Measurements from ENCODE around the gene ZNF444.

The ZNF444 gene

DNA sequence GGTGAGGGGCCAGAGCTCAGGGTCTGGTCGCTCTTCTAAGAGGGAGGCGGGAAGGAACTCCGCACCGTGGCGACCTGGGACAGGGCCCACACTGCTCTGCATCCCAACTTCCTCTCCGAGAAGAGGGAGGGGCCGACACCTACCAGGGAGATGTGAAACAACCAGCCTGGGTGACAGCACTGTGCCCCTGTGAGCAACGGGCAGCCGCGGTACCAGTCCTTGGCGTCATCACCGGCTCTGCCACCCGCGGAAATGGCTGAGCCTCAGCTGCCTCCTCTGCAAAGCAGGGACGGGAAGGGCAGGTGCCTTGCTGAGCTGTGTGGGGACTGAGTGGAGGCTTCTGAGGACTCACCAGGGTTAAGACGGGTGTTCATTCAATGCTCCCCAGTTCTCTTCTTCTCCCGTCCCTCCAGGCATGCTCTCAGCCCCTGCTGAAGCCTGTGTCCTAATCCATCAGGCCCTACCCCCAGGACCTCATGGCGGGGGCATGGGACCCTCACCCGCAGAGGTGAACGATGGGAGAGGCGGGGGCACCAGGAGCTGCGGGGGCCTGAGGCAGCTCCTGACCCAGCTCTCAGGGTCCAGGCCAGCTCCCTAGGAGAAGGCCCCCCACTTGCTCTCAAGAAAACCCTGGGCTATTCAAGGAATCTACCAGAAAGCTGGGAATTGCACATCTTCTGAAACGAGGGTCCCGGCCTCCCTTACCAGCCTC is 29.3 kb upstream of the ZNF444 start:
- no peak overlapping the region for H2AFZ ChIP-seq (ENCODE audit: low read depth, low read length)
- H3K9me3 ChIP-seq (ENCODE audit: low read length), result peaks cover 1% of the 10 kb centered on the region
- H3K27me3 ChIP-seq (ENCODE audit: insufficient read depth, low read length), result no peaks in the 10 kb centered on the region
- H3K4me3 ChIP-seq (ENCODE audit: low read length), result no peak overlapping the region
- H3K4me1 ChIP-seq (ENCODE audit: insufficient read depth, low read length), result peaks cover 27% of the 10 kb centered on the region
- H3K36me3 ChIP-seq (ENCODE audit: insufficient read depth, low read length), result peaks cover 10% of the 10 kb centered on the region

GRCh38 chr19:56112313-56112709 is 28.8 kb upstream of the ZNF444 start:
- Histone ChIP-seq H3K4me3 (ENCODE audit: low read length) (no peak overlapping the region), H3K27me3 (ENCODE audit: insufficient read depth, low read length) (no peaks in the 10 kb centered on the region), H3K36me3 (ENCODE audit: insufficient read depth, low read length) (peaks cover 5% of the 10 kb centered on the region), H3K9me3 (ENCODE audit: low read length) (no peaks in the 10 kb centered on the region), H3K4me1 (ENCODE audit: insufficient read depth, low read length) (peaks cover 27% of the 10 kb centered on the region), H2AFZ (ENCODE audit: low read depth, low read length) (no peak overlapping the region)

GRCh38 chr19:56113074-56113632 is 27.9 kb upstream of the ZNF444 start:
- no peak overlapping the region for H3K4me3 ChIP-seq (ENCODE audit: low read length)
- no peak overlapping the region for H2AFZ ChIP-seq (ENCODE audit: low read depth, low read length)
- peaks cover 27% of the 10 kb centered on the region for H3K4me1 ChIP-seq (ENCODE audit: insufficient read depth, low read length)
- H3K27me3 ChIP-seq (ENCODE audit: insufficient read depth, low read length), result no peaks in the 10 kb centered on the region
- no peaks in the 10 kb centered on the region for H3K9me3 ChIP-seq (ENCODE audit: low read length)
- H3K36me3 ChIP-seq (ENCODE audit: insufficient read depth, low read length), result peaks cover 3% of the 10 kb centered on the region

- H3K36me3 ChIP-seq (ENCODE audit: insufficient read depth, low read length), result peaks cover 3% of the 10 kb centered on the region
- H3K27me3 ChIP-seq (ENCODE audit: insufficient read depth, low read length), result no peaks in the 10 kb centered on the region
- H3K4me3 ChIP-seq (ENCODE audit: low read length), result no peak overlapping the region
- no peak overlapping the region for H2AFZ ChIP-seq (ENCODE audit: low read depth, low read length)
- no peaks in the 10 kb centered on the region for H3K9me3 ChIP-seq (ENCODE audit: low read length)
- peaks cover 27% of the 10 kb centered on the region for H3K4me1 ChIP-seq (ENCODE audit: insufficient read depth, low read length)
Measured at GRCh38 chr19:56114051-56114777, 26.9 kb upstream of the ZNF444 start.

DNA sequence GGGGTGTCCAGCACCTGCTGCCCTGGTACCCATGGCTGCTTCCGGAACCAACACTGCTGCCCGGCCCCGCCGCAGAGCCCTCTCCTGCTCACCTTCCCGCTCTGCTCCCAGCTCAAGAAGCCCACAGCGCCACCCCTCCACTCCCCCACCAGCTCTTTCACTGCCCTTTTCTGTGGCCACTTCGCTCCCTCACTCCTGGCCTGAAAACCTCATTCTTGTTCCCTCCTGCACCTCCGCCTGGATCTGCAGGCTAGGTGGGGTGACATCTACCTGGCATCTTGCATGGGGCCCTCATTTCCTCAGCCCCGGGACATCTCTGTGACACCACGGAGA is 26.3 kb upstream of the ZNF444 start:
- no peak overlapping the region for H3K4me3 ChIP-seq (ENCODE audit: low read length)
- H3K9me3 ChIP-seq (ENCODE audit: low read length), result no peaks in the 10 kb centered on the region
- H3K27me3 ChIP-seq (ENCODE audit: insufficient read depth, low read length), result no peaks in the 10 kb centered on the region
- peaks cover 3% of the 10 kb centered on the region for H3K36me3 ChIP-seq (ENCODE audit: insufficient read depth, low read length)
- no peak overlapping the region for H2AFZ ChIP-seq (ENCODE audit: low read depth, low read length)
- H3K4me1 ChIP-seq (ENCODE audit: insufficient read depth, low read length), result peaks cover 32% of the 10 kb centered on the region

DNA sequence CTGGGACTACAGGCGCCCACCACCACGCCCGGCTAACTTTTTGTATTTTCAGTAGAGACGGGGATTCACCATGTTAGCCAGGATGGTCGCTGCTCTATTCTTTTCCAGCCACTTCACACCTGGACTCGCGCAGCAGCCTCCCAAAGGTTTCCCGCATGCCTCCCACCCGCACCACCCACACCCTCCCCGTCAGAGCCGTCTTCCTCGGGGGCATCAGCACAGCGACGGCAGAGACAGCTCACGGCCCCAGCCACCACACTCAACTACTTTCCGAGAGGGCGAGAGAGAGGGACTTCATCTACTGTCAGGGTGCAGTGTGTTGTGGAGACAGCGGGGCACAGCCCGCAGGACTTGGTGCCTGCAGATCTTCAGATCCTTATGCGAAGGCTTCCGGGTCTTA is 25.6 kb upstream of the ZNF444 start:
- Histone ChIP-seq H3K9me3 (ENCODE audit: low read length) (no peaks in the 10 kb centered on the region), H3K36me3 (ENCODE audit: insufficient read depth, low read length) (peaks cover 3% of the 10 kb centered on the region), H3K4me3 (ENCODE audit: low read length) (no peak overlapping the region), H3K4me1 (ENCODE audit: insufficient read depth, low read length) (peaks cover 33% of the 10 kb centered on the region), H2AFZ (ENCODE audit: low read depth, low read length) (no peak overlapping the region), H3K27me3 (ENCODE audit: insufficient read depth, low read length) (no peaks in the 10 kb centered on the region)

GRCh38 chr19:56116606-56117005 is 24.5 kb upstream of the ZNF444 start:
- Histone ChIP-seq H3K9me3 (ENCODE audit: low read length) (no peaks in the 10 kb centered on the region), H3K27me3 (ENCODE audit: insufficient read depth, low read length) (no peaks in the 10 kb centered on the region), H3K4me3 (ENCODE audit: low read length) (no peak overlapping the region), H3K4me1 (ENCODE audit: insufficient read depth, low read length) (peaks cover 22% of the 10 kb centered on the region), H3K36me3 (ENCODE audit: insufficient read depth, low read length) (peaks cover 3% of the 10 kb centered on the region), H2AFZ (ENCODE audit: low read depth, low read length) (no peak overlapping the region)

GRCh38 chr19:56117376-56117884 is 23.7 kb upstream of the ZNF444 start:
- H3K36me3 ChIP-seq (ENCODE audit: insufficient read depth, low read length), result peaks cover 3% of the 10 kb centered on the region

GRCh38 chr19:56117889-56118288 is 23.2 kb upstream of the ZNF444 start:
- Histone ChIP-seq H3K4me1 (ENCODE audit: insufficient read depth, low read length) (peaks cover 10% of the 10 kb centered on the region), H3K27me3 (ENCODE audit: insufficient read depth, low read length) (no peaks in the 10 kb centered on the region), H3K36me3 (ENCODE audit: insufficient read depth, low read length) (peaks cover 3% of the 10 kb centered on the region), H2AFZ (ENCODE audit: low read depth, low read length) (no peak overlapping the region), H3K4me3 (ENCODE audit: low read length) (no peak overlapping the region), H3K9me3 (ENCODE audit: low read length) (no peaks in the 10 kb centered on the region)

More at GRCh38 chr19:56117376-56117884, 23.7 kb upstream of the ZNF444 start:
- Histone ChIP-seq H3K27me3 (ENCODE audit: insufficient read depth, low read length) (no peaks in the 10 kb centered on the region), H3K9me3 (ENCODE audit: low read length) (no peaks in the 10 kb centered on the region), H3K4me1 (ENCODE audit: insufficient read depth, low read length) (peaks cover 14% of the 10 kb centered on the region), H2AFZ (ENCODE audit: low read depth, low read length) (no peak overlapping the region), H3K4me3 (ENCODE audit: low read length) (no peak overlapping the region)

GRCh38 chr19:56118666-56119581 is 22.2 kb upstream of the ZNF444 start:
- Histone ChIP-seq H3K4me3 (ENCODE audit: low read length) (no peak overlapping the region), H3K27me3 (ENCODE audit: insufficient read depth, low read length) (no peaks in the 10 kb centered on the region), H3K4me1 (ENCODE audit: insufficient read depth, low read length) (peaks cover 9% of the 10 kb centered on the region), H3K9me3 (ENCODE audit: low read length) (no peaks in the 10 kb centered on the region), H3K36me3 (ENCODE audit: insufficient read depth, low read length) (peaks cover 3% of the 10 kb centered on the region), H2AFZ (ENCODE audit: low read depth, low read length) (no peak overlapping the region)

GRCh38 chr19:56119582-56119978 is 21.5 kb upstream of the ZNF444 start:
- H3K27me3 ChIP-seq (ENCODE audit: insufficient read depth, low read length), result no peaks in the 10 kb centered on the region
- H3K9me3 ChIP-seq (ENCODE audit: low read length), result no peaks in the 10 kb centered on the region
- H3K36me3 ChIP-seq (ENCODE audit: insufficient read depth, low read length), result peaks cover 1% of the 10 kb centered on the region
- H3K4me3 ChIP-seq (ENCODE audit: low read length), result peak overlapping the region; percentile 47
- peaks cover 9% of the 10 kb centered on the region for H3K4me1 ChIP-seq (ENCODE audit: insufficient read depth, low read length)
- no peak overlapping the region for H2AFZ ChIP-seq (ENCODE audit: low read depth, low read length)

DNA sequence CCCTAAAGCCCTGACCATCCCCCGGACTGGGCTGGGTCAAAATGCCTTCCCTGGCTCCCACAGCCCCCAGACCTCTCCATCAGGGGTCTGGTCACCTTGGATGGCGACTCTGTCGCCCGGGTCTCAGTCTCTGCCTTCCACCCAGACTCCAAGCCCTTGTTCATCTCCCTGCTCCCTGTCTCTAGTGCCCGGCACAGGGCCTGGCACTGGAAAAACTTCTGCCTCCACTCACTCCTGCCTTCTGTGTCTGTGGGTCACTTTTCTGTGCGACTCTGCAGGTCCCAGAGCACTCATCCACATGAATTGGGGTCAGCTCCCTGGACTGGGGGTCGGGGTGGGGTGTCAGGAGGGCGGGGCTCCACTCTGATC is 21.1 kb upstream of the ZNF444 start:
- peak overlapping the region; percentile 47 for H3K4me3 ChIP-seq (ENCODE audit: low read length)
- H3K36me3 ChIP-seq (ENCODE audit: insufficient read depth, low read length), result no peaks in the 10 kb centered on the region
- no peaks in the 10 kb centered on the region for H3K27me3 ChIP-seq (ENCODE audit: insufficient read depth, low read length)
- no peak overlapping the region for H2AFZ ChIP-seq (ENCODE audit: low read depth, low read length)
- no peaks in the 10 kb centered on the region for H3K9me3 ChIP-seq (ENCODE audit: low read length)
- peaks cover 9% of the 10 kb centered on the region for H3K4me1 ChIP-seq (ENCODE audit: insufficient read depth, low read length)

Data from neuron (in vitro differentiated cells).